ENCODE results near the gene WIPF2.

WIPF2 gene

GRCh38 chr17:40326014-40326831 is 107.1 kb downstream of the WIPF2 start:
- no peak for DNase-seq (ENCODE audit: low spot score)

- DNase-seq (ENCODE audit: low spot score), result no peak
These were observed 107.7 kb downstream of the WIPF2 start for GRCh38 chr17:40326832-40327199.

GRCh38 chr17:40327244-40327729 is 108.2 kb downstream of the WIPF2 start:
- no peak for DNase-seq (ENCODE audit: low spot score)

- no peak for DNase-seq (ENCODE audit: low spot score)
These were observed 108.8 kb downstream of the WIPF2 start for GRCh38 chr17:40327735-40328385.

DNA sequence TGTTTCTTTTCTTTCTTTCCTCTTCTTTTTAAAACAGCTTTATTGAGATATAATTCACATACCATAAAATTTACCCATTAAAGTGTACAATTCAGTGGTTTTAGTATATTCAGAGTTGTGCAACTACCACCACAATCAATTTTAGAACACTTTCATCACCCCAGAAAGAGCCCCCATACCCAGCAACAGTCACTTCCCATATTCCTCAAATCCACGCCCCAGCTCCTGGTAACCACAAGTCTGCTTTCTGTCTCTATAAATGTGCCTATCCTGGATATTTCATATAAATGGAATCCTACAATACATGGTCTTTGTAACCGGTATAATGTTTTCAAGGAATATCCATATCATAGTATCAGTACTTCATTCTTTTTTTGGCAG is 109.3 kb downstream of the WIPF2 start:
- DNase-seq (ENCODE audit: low spot score), result no peak

DNA sequence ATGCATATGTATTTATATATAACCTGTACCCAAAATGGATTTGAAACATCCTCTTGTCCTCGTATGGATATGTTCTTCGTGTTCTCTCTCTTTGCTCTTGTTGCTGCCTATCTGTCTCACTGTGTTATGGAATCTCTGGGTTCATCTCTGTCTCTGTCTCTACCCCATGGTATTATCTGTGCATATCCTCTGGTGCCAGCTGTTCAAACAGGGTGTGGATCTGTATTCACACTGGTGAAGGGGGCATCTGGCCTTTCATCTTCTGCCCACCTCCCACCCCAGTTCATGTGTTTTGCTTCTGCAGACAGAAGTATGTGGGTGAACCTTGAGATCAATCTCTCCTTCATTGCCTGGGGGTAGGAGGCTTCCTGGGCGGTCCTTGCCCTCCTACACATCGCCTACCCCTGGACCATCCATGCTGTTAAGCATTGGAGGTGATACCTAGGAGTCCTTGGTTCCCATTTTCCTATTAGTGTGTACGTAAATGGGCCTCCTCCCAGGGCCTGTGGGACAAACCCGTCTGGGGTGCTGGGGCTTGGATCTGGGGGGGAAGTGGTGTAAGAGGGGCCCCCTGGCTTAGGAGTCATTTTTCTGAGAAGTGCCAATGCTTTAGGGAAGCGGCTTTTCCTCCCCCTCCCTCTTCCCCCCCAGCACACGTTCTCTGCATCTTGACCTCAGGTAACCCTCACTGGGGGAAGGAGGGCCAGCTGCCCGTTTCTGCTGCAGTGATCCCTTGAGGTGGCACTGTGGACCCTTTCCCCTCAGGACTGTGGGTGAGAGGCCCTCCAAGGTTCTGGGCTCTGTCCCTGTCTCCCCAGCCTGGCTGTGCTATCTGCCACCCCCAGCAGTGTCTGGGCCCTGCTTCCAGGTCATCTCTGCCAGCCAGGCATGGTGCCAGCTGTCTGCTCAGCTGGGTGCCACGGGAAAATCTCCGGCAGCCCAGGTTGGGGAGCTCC is 111.0 kb downstream of the WIPF2 start:
- no peak for DNase-seq (ENCODE audit: low spot score)

DNA sequence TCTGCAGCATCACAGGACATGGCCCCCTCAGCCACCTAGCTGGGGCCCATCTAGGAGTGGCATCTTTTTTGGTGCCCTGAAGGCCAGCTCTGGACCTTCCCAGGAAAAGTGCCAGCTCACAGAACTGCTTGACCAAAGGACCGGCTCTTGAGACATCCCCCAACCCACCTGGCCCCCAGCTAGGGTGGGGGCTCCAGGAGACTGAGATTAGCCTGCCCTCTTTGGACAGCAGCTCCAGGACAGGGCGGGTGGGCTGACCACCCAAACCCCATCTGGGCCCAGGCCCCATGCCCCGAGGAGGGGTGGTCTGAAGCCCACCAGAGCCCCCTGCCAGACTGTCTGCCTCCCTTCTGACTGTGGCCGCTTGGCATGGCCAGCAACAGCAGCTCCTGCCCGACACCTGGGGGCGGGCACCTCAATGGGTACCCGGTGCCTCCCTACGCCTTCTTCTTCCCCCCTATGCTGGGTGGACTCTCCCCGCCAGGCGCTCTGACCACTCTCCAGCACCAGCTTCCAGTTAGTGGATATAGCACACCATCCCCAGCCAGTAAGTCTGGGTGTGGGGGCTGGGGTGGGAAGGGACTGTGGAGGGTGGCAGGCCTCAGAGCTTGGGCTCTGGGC is 111.9 kb downstream of the WIPF2 start:
- DNase-seq (ENCODE audit: low spot score), result no peak

- DNase-seq (ENCODE audit: low spot score), result no peak
These were observed 112.9 kb downstream of the WIPF2 start for GRCh38 chr17:40331743-40332641.
